GM19397 (cell line): ENCODE results near the gene PIK3CB.
"Not testable (repeated sequence)": the region's sequence is repeated elsewhere in the genome, so short reads cannot be mapped to it uniquely, and the experiment has no call there.

ENCODE experiments used
- ATAC-seq: cut with Tn5 transposase; IDR thresholded peaks from one replicate; pipeline ENCODE4 v1.9.1; 2021; ENCODE audit warnings: mild to moderate bottlenecking, moderate library complexity; ENCODE audit not compliant: unreplicated experiment

Gene PIK3CB

DNA sequence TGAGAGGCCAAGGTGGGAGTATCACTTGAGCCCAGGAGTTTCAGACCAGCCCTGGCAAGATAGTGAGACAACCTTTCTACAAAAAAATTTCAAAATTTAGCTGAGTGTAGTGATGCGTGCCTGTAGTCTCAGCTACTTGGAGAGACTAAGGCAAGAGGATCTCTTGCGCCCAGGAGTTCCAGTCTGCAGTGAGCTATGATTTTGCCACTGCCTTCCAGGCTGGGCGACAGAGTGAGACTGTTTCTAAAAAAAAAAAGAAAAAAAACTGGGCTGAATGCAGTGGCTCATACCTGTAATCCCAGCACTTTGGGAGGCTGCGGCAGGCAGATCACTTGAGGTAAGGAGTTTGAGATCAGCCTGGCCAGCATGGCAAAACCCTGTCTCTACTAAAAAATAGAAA, 14.0 kb upstream of the PIK3CB start:
- ATAC-seq: no peak

DNA sequence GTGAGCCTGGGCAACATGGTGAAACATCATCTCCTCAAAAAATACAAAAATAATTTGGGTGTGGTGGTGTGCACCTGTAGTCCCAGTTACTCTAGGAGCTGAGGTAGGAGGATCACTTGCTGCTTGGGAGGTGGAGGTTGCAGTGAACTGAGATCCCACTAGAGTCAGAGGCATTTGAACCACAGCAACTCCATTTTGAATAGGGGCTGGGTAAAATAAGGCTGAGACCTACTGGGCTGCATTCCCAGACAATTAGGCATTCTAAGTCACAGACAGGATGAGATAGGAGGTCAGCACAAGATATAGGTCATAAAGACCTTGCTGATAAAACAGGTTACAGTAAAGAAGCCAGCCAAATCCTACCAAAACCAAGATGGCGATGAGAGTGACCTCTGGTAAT, 12.1 kb upstream of the PIK3CB start:
- not testable (repeated sequence) for ATAC-seq

DNA sequence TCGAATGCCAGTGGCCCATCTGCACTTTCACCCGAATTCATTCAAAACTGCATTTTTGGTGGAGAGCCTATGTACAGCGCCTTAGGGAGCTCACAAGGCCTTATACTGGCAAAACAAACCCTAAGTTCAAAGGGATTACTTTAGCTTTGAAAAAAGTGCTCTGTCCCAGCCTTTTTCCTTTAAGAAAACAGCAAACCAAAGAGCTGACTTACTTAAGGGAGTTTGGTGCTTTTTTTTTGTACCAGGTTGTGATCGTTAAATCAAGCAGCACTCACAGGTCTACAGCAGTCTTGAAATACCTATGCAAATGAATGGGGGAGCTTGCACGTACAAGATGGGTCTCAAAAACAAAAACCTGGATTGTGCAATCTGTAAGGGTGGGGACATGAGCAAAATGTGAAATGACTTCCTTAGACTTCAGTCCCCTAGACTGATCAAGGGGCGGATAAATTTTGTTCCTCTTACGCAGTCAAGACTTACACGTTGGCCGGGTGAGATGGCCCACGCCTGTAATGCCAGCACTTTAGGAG, 11.6 kb upstream of the PIK3CB start:
- ATAC-seq: no peak

DNA sequence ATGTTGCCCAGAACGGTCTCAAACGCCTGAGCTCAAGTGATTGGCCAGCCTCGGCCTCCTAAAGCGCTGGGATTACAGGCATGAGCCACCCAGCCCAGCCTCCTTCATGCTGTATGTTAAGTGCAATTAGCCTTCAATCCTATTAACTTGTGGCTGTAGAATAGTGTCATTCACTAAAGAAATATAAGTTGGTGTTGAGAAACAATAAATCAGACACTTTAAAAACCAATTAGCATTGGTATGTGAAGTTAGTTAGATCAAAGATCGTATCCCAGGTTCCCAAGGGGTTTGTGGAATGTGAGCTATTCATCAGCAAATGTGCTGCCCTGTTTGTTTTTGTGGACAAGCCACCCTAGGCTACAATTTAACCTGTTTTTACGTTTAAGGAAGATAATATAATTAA, 11.0 kb upstream of the PIK3CB start:
- ATAC-seq: no peak

DNA sequence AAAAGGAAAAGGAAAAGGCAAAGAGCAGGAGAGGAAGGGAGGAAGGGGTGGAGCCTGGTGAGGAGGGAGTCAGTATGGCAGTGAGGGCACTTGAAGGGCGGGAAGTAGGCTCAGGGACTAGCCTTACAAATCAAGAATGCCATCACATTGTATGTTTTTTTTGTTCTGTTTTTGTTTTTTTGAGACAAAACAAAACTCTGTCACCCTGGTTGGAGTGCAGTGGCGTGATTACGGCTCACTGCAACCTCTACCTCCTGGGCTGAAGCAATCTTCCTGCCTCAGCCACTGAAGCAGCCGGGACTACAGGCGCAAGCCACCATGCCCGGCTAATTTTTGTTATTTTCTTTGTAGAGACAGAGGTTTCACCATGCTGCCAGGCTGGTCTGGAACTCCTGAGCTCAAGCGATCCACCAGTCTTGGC, 10.5 kb upstream of the PIK3CB start:
- no peak for ATAC-seq

DNA sequence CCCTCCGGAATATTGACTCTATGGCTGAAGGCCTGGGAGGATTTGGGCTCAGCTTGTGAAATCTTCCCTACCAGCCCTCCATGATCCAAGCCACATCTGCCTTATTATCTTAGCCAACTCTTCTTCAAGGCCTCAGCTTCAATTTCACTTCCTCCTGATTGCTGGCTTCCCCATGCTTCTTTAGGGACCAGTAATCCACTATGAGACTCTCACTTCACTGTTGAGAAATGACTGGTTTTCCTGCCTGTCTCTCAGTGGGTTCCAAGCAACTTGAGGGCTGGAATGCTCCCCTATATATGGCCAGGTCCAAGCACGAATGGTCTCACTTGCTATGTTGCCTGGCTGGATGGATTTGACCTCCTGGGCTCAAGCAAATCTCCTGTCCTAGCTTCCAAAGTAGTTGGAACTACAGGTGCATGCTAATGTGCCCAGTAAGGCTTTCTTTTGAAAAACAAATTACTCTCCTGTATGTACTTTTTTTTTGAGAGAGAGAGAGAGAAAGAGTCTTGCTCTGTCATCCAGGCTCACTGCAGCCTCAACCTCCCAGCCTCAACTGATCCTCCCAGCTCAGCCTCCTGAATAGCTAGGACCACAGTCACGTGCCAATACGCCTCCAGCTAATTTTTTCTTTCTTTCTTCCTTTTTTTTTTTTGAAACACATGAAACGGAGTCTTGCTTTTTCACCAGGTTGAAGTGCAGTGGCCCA, 7.9 kb upstream of the PIK3CB start:
- ATAC-seq: no peak

DNA sequence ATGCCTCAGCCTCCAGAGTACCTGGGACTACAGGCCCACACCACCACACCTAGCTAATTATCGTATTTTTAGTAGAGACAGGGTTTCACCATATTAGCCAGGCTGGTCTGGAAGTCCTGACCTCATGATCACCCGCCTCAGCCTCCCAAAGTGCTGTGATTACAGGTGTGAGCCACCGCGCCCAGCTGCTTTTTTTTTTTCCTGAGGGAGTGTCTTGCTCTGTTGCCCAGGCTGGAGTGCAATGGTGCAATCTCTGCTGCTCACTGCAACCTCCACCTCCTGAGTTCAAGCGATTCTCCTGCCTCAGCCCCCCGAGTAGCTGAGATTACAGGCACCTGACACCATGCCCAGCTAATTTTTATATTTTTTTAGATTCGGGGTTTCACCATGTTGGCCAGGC, 3.7 kb upstream of the PIK3CB start:
- not testable (repeated sequence) for ATAC-seq

DNA sequence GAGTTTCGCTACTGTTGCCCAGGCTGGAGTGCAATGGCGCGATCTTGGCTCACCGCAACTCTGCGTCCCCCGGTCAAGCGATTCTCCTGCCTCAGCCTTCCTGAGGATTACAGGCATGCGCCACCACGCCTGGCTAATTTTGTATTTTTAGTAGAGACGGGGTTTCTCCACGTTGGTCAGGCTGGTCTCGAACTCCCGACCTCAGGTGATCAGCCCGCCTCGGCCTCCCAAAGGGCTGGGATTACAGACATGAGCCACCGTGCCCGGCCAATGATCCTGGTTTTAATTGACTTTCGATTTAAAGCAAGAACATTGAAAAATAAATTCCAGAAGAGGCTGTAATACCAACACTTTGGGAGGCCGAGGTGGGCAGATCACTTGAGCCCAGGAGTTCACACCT, 1.1 kb upstream of the PIK3CB start:
- not testable (repeated sequence) for ATAC-seq

DNA sequence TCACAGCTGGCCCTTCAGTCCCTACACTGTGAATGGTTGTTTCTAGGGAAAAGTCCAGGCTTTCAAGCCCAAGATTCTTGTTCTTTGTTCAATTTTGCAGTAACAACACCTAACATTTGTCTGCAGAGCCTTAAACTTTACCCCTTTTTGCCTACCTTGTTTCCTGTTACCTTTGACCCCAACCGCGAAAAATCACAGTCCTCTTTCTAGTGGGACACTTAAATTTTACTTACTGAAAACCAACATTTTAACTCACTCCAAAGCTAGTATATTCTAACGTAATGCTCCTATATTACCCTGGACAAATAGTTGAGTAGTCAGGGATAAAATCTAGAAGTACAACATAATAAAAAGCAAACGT, 649 bp upstream of the PIK3CB start:
- ATAC-seq: no peak

DNA sequence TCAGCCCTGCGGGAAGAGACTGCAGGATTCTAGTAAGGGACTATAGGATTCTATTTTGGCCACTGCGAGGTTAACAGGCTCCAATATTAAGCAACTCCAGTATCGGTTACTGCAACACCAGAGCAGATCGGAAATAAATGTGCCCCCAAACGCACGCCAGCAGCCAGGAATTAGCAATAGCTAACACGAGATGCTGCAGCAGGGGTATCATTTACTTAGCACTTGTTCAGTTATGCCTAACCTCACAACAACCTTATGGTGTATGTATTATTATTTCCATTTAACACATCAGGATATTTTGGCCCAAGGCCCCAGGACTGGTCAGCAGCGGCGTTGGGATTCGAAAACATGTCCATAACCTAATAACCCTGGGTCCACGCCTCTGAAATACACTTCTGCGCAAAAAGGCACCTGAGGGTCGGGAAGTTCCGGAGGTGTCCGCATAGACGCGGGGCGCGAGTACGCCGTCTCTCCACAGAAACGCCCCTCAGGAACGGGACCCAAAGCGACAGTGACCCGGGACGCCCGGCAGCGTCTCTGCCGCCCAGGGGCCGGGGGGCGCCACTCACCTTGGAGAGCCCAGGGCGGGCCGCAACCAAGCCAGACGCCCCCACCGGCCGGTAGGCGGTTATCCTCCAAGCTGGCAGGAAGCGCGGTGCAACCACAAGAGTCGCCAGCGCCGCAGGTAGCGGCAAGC, 681 bp downstream of the PIK3CB start:
- peak; percentile 46 for ATAC-seq

DNA sequence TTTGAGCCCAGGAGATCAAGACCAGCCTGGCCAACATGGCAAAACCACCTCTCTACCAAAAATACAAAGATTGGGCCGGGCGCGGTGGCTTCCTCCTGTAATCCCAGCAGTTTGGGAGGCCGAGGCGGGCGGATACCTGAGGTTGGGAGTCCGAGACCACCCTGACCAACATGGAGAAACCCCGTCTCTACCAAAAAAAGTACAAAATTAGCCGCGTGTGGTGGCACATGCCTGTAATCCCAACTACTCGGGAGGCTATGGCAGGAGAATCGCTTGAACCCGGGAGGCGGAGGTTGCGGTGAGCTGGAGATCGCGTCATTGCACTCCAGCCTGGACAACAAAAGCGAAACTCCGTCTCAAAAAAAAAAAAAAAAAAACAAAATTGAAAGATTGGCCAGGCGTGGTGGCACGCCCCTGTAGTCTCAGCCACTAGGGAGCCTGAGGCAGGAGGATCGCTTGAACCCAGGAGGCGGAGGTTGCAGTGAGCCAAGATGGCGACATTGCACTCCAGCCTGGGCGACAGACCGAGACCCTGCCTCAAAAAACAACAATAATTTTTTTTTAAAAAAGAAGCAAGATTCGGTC, 2.2 kb downstream of the PIK3CB start:
- ATAC-seq: not testable (repeated sequence)

DNA sequence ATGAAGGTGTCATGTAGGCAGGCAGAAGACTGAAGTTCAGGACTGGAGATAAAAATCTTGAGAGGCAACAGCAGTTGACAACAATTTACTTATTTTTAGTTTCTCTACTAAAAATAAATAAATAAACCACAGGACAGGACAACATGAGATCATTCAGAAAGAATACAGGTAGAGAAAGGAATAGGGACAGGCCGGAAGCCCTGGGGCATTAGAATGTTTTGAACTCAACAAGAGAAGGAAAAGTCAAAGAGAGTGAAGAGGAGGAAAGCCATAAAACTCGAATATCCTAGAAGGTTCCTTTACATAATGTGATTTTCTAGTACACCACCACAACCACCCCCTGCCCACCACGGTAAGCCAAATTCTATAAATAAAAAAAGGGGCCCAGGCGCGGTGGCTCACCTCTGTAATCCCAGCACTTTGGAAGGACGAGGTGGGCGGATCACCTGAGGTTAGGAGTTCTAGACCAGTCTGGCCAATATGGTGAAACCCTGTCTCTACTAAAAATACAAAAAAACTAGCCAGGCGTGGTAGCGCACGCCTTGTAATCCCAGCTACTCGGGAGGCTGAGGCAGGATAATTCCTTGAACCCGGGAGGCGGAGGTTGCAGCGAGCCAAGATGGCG, 4.7 kb downstream of the PIK3CB start:
- ATAC-seq: no peak

DNA sequence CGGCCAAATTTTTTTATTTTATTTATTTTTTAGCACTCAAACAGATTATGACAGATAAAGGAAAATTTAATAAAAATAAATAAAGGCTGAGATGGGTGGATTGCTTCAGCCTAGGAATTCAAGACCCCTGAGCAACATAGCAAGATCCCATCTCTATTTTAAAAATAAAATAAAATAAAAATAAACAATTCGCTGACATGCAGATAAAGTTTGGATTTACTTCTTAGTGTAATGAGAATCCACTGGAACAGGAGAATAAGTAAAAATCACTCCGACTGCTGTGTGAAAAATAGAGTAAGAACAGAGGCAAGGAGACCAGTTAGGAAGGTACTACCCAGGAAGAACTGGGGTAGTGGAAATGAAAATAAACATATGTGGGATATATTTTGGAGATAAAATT, 5.6 kb downstream of the PIK3CB start:
- ATAC-seq: no peak

DNA sequence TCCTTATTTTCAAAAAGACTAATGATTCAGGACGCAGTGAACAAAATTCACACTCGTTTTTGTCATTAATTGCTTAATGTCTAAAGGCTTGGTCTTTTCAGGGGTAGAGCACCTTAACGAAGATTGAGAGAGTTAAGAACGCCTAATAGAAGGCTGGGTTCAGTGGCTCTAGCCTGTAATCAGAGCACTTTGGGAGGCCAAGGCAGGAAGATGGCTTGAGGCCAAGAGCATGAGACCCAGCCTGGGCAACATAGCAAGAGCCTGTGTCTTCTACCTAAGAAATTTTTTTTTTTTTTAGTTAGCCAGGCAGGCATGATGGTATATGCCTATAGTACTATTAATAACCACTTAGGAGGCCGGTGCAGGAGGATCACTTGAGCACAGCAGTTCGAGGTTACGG, 7.5 kb downstream of the PIK3CB start:
- no peak for ATAC-seq

DNA sequence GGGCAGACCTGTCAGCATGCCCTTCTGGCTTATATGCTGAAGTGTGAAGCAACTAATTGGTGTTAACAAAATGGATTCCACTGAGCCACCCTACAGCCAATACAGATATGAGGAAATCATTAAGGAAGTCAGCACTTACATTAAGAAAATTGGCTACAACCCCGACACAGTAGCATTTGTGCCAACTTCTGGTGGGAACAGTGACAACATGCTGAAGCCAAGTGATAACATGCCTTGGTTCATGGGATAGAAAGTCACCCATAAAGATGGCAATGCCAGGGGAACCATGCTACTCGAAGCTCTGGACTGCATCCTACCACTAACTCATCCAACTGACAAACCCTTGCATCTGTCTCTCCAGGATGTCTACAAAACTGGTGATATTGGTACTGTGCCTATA, 9.4 kb downstream of the PIK3CB start:
- no peak for ATAC-seq

DNA sequence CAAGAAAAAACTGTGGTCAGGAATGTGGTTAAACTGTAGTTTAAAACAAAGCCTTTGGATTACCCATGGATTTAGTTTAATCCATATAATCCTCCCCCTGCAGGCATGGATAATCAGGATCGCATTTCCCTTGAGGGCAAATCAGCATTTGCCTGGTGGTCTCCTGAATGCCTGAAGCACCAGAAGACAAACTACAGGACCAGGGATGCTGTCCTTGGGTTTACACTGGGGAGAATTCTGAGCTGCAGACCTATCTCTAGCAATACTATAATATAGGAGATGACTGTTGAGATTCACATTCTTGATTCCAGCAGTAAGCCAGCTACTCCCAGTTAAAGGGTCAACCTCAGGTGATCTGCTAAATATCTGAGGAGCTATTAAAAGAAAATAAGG, 10.6 kb downstream of the PIK3CB start:
- ATAC-seq: no peak

DNA sequence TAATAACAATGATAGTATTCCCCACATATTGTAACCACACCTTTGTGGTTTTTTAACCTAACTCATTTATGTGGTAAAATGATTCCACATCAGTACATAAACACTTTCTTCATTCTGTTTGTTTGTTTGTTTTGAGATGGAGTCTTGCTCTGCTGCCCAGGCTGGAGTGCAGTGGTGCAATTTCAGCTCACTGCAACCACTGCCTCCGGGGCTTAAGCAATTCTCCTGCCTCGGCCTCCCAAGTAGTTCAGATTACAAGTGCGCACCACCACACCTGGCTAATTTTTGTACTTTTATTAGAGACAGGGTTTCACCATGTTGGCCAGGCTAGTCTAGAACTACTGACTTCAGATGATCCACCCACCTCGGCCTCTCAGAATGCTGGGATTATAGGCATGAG, 14.3 kb downstream of the PIK3CB start:
- ATAC-seq: not testable (repeated sequence)

DNA sequence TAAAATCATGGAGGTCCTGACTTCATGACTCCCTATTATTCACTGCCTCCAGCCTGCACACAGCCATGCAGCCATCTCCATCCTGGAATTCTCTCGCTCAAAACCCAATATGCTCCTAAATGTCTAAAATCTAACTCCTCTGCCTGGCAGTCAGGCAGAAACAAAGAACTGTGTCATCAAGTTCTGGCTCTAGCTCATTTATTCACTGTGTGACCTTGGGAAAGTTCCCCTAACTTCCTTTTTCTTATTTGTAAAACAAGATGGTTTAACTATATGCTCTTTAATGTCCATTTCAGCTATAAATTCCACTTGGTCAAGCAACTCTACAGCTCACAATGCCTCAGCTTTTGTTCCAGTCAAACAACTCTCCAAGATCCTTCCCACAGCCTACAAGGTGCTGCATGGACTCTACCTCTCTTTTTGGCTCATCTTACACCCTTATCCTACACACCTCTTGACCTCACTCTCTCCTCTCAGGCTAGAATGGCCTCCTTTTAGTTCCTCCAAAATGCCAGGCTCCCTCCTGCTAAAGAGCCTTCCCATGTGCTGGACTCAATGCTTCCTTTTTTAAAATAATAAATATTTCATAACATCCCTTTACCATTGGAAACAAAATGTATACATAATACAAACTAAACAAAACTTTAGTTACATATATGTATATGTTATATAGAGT, 16.4 kb downstream of the PIK3CB start:
- ATAC-seq: no peak

DNA sequence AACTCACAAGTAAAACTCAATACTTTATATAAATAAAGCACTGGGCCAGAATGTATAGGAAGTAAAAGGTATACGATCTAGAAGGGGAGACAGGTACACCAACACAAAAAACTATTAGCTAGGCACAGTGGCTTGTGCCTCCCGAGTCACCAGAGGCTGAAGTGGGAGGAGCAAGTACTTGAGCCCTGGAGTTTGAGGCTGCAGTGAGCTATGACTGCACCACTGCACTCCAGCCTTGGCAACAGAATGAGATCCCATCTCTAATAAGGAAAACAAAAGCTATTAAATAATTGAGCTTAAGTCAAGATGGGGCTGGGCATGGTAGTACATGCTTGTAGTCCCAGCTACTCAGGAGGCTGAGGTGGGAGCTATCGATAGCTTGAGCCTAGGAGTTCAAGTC, 17.0 kb downstream of the PIK3CB start:
- ATAC-seq: no peak

DNA sequence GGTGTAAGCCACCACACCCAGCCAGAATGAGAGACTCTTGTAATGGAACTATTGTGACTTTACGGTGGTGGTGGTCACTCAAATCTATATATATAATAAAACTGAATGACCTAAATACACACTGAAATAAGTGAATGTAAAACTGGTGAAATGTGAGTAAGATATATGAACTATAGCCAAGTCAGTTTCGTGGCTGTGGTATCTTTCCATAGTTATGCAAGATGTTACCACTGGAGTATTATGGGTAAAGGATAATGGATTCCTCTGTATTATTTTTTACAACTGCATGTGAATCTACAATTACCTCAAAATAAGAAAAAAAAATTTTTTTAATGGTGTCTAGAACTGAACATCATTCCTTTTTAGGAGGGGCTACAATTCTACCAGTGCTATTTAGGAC, 21.9 kb downstream of the PIK3CB start:
- ATAC-seq: no peak
